GM19239 (cell line): ENCODE measurements around the gene TXK.

ENCODE experiments used
- DNase-seq: peaks from one replicate; pipeline ENCODE4 v3.0.0; 2011; ENCODE audit warnings: low spot score; ENCODE audit not compliant: insufficient read length
- FAIRE-seq: peaks from 2 replicates; lab custom pipeline; 2011; peaks lifted over from hg19 to GRCh38; lab: Jason Lieb, UNC

Gene TXK

GRCh38 chr4:48068182-48068581, 65.9 kb downstream of the TXK start:
- no peak for FAIRE-seq
- DNase-seq, result no peak

- no peak for DNase-seq
- no peak for FAIRE-seq
Observed at GRCh38 chr4:48067536-48067935, 66.5 kb downstream of the TXK start.

GRCh38 chr4:48065587-48066052, 68.4 kb downstream of the TXK start:
- peak; percentile 68 for FAIRE-seq

GRCh38 chr4:48064349-48064748, 69.7 kb downstream of the TXK start:
- FAIRE-seq, result peak; percentile 28

More at GRCh38 chr4:48065587-48066052, 68.4 kb downstream of the TXK start:
- DNase-seq, result no peak

GRCh38 chr4:48058617-48059530, 75.2 kb downstream of the TXK start:
- DNase-seq, result no peak
- FAIRE-seq, result no peak

More at GRCh38 chr4:48064349-48064748, 69.7 kb downstream of the TXK start:
- DNase-seq, result no peak

GRCh38 chr4:48051078-48051477, 83.0 kb downstream of the TXK start:
- DNase-seq (no peak), FAIRE-seq (no peak)

GRCh38 chr4:48049483-48049882, 84.6 kb downstream of the TXK start:
- FAIRE-seq, result no peak

GRCh38 chr4:48047896-48048295, 86.2 kb downstream of the TXK start:
- DNase-seq, result no peak
- peak; percentile 51 for FAIRE-seq

More at GRCh38 chr4:48049483-48049882, 84.6 kb downstream of the TXK start:
- DNase-seq, result no peak

GRCh38 chr4:48047421-48047844, 86.6 kb downstream of the TXK start:
- DNase-seq (peak; percentile 26), FAIRE-seq (peak; percentile 96)

GRCh38 chr4:48046059-48046458, 88.0 kb downstream of the TXK start:
- FAIRE-seq (peak; percentile 40), DNase-seq (no peak)

GRCh38 chr4:48044298-48044697, 89.8 kb downstream of the TXK start:
- DNase-seq (no peak), FAIRE-seq (peak; percentile 35)

- FAIRE-seq, result no peak
- no peak for DNase-seq
Observed at GRCh38 chr4:48043504-48043903, 90.5 kb downstream of the TXK start.

- DNase-seq (no peak), FAIRE-seq (peak; percentile 96)
Observed at GRCh38 chr4:48042979-48043461, 91.0 kb downstream of the TXK start.

- DNase-seq, result no peak
- no peak for FAIRE-seq
Observed at GRCh38 chr4:48041535-48042137, 92.4 kb downstream of the TXK start.

- DNase-seq (no peak), FAIRE-seq (no peak)
Observed at GRCh38 chr4:48039561-48039960, 94.5 kb downstream of the TXK start.

GRCh38 chr4:48038666-48039065, 95.4 kb downstream of the TXK start:
- DNase-seq (no peak), FAIRE-seq (no peak)

GRCh38 chr4:48037117-48037462, 97.0 kb downstream of the TXK start:
- no peak for DNase-seq
- peak; percentile 69 for FAIRE-seq

GRCh38 chr4:48035952-48036351, 98.1 kb downstream of the TXK start:
- FAIRE-seq, result no peak
- no peak for DNase-seq

- no peak for DNase-seq
- FAIRE-seq, result peak; percentile 71
Observed at GRCh38 chr4:48033825-48034413, 100.1 kb downstream of the TXK start.

- DNase-seq, result no peak
- no peak for FAIRE-seq
Observed at GRCh38 chr4:48033412-48033811, 100.6 kb downstream of the TXK start.

GRCh38 chr4:48032721-48033120, 101.3 kb downstream of the TXK start:
- no peak for DNase-seq
- FAIRE-seq, result peak; percentile 63
